Measurements from ENCODE around the gene INTS6.

Gene INTS6

GRCh38 chr13:51341232-51341631 is 111.6 kb downstream of the INTS6 start:
- DNase-seq: no peak

- DNase-seq: no peak
These were observed 112.7 kb downstream of the INTS6 start for GRCh38 chr13:51339952-51340732.

- no peak for DNase-seq
These were observed 113.5 kb downstream of the INTS6 start, which contains the start of gene SERPINE3 for GRCh38 chr13:51339354-51339753. TSS of gene SERPINE3 (plus strand) at chr13:51339691. CDS start at chr13:51341092, 1,401 bp downstream.

GRCh38 chr13:51336746-51337145 is 116.1 kb downstream of the INTS6 start:
- DNase-seq: no peak

DNA sequence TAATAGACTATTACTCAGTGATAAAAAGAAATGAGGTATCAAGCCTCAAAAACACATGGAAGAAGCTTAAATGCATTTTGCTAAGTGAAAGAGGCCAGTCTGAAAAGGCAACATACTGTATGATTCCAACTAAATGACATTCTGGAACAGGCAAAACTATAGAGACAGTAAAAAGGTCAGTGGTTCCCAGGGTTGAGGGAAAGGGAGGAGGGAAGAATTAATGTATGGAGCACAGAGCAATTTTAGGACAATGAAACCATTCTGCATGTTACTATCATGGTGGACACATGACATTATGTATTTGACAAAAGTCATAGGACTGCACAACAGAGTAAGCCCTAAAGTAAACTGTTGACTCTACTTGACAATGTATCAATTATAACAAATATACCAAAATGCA is 119.0 kb downstream of the INTS6 start:
- no peak for DNase-seq

GRCh38 chr13:51333421-51333820 is 119.4 kb downstream of the INTS6 start:
- DNase-seq: no peak

DNA sequence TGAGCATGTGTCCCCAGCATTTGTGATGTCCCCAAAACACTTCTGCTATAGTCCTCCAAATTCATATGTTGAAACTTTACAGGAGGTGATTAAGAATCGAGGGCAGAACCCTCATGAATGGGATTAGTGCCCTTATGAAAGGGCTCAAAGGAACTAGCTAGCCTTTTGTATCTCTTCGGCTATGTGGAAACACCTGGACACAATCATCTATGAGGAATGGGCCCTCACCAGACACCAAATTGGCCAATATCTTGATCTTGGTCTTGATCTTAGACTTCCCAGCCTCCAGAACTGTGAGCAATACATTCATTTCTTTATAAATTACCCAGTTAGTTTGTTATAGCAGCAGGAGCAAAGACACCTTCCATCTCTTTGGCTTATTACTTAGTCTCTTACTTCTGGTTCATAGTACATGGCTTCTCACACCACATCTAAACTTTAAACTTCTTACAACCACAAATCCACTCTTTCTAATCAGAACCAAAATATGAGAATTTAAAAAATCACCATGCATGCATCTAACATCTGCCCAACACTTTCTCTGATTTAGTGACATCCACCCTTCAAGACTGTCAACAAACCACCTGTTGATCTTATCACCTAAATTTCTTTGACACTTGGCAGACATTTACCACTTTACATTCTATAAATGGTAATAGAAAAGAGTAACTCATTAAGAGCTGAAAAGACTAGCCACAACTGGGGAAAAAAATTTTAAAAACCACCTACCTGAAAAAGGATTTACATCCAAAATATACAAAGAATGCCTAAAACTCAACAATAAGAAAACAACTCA is 120.1 kb downstream of the INTS6 start:
- no peak for DNase-seq

GRCh38 chr13:51331354-51331861 is 121.4 kb downstream of the INTS6 start:
- DNase-seq: no peak

DNA sequence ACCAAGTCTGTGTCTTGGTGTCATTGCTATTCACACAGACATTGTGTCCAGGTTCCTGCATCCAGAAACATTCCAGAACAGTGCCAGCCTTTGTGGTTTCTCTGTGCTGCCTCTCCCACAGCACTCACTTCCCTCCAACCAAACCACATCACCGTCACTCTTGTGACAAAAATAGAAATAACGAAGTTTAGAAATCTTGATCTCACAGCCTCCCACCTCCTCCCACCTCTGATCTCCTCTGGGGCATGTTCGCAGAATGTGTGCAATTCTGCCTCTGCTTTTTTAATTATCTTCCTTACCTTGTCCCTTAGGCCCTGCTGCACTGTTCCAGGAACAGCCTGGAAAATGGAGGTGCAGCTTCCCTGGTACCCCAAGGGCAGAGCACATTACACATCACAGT is 122.0 kb downstream of the INTS6 start:
- no peak for DNase-seq

DNA sequence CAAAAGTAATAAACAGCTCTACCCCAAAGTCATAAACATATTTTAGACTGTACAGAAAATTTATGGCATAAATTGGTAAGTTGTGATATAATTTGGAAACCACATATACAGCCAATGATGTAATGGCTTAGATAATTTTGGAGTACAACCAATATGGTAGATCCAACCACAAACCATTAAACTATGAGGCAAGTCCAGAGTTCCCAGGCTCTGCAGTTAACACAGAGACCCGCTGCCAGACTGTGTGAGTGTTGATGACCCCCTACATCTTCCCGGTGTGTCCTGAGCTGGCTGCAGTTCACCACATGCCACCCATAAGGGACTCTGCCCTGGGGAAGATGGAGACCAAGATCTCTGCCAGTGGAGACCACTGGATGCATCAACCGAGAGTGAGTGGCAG is 123.2 kb downstream of the INTS6 start:
- no peak for DNase-seq

DNA sequence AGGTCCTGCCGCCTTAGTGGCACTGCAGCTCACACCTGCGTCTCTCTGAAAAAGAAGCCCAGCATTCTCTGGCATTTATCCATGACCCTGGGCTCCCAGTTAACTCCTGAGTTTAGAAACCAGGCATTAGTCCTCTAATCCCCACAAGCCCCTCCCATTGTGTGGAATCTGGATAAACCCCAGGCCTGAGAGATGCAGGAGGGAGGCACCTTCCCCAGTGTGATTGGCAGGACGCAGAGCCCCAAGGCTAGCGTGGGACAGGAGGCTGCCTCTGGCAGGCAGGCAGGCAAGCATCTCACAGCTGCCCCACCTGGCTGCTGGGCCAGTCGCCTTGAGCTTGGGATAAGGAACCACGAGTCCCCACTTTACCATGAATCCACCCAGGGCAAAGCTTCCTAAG is 124.3 kb downstream of the INTS6 start:
- no peak for DNase-seq

DNA sequence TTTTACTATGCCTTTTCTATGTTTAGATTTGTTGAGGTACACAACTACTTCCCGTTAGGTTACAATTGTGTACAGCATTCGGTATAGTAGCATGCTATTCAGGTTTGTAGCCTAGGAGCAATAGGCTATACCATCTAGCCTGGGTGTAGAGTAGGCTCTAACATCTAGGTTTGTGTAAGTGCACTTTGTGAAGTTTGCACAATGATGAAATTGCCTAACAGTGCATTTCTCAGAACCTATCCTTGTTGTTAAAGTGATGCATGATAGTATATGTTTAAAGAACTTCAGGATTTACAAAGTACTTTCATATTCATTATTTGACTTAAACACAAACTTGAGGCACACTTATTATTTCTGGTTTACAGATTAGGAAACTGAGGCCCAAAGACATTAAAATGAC is 124.9 kb downstream of the INTS6 start:
- DNase-seq: no peak

DNA sequence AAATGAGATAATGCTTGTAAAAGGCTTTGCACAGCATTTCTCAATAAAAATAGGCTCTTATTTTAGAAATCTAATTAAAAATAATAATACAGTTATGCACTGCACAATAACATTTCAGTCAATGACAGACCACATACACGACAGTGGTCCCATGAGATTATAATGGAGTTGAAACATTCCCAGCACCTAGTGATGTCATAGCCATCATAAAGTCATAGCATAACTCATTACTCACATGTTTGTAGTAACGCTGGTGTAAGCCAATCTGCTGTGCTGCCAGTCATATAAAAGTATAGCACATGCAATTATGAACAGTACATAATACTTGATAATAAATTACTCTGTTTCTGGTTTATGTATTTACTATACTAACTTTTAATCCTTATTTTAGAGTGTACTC is 126.1 kb downstream of the INTS6 start:
- DNase-seq: no peak

GRCh38 chr13:51325837-51326236 is 127.0 kb downstream of the INTS6 start:
- DNase-seq: no peak

- no peak for DNase-seq
These were observed 128.0 kb downstream of the INTS6 start for GRCh38 chr13:51324714-51325420.

DNA sequence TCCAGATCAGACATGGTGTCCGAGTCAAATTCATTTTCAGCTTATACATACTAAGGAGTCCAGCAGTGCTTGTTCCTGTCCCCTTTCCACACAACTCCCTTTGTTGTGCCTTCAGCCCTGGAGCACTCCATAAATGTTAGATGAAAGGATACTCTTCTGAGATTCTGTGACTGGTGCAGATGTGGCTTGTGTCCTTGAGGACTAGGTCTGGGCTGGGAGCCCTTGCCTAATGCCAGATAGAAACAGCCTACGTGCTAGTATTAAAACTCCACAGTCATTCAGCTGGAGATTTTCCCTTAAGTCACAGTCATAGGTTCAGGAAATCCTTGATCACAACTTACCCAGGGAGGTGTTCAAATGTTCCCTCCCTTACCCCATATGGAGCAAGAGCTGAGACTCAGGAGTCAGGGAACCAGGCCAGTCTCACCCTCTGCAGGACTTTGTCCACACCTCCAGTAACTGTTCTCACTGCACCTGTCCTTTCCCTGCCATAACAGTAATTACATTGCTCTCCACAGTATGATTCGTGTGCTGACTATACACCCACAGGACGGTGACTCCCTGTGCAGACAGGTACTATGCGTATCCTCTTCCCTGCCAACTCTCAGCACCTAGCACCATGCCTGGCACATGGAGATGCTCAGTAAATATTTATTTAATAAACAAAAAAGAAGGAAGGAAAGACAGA is 128.9 kb downstream of the INTS6 start:
- no peak for DNase-seq

GRCh38 chr13:51322826-51323225 is 130.0 kb downstream of the INTS6 start:
- DNase-seq: no peak

GRCh38 chr13:51321836-51322235 is 131.0 kb downstream of the INTS6 start:
- no peak for DNase-seq

- no peak for DNase-seq
These were observed 134.0 kb downstream of the INTS6 start for GRCh38 chr13:51318876-51319275.

DNA sequence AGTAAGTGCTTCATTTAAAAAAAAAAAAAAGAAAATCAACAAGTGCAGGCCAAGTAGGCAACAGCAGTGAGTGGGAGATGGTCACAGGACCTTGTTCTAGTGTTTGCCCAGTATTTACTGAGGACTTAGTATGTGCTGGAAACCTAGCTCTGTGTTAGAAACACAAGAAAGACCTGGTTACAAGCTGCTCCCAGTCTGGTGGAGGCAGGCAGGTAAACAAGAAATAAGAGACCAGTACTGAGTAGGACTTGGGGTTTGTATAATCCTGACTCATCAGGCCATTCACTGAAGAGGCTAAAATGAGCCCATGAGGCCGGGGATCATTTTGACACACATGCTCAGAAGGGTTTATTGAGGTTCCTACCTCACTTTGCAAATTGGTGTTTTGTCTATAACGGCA is 134.8 kb downstream of the INTS6 start:
- no peak for DNase-seq

DNA sequence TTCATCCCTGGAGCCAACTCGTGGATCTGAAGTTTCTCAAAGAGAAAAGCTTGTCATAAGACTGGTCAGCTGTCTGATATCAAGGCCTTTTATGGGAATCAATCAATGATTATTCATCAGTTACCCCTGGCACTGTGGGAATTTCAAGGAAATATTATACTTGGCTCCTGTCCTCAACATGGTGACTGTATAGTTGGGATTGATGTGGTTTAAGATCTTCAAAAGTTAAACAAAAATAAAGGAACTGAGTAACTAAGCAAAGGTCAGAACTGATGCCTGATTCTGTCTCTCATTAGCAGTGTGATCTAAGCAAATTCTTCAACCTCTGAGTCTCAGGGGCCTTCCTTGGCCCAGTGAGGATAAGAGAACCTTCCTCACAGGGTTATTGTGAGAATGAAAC is 135.6 kb downstream of the INTS6 start:
- DNase-seq: no peak

GRCh38 chr13:51313619-51314018 is 139.2 kb downstream of the INTS6 start:
- no peak for DNase-seq

All from left hindlimb (tissue), 1 donor.